Activated CD4-positive, alpha-beta T cell treated with anti-CD3 and anti-CD28 coated beads for 24 hours (primary cell): ENCODE data around the gene ARID4B.
"Not testable (repeated sequence)": the region's sequence is repeated elsewhere in the genome, so short reads cannot be mapped to it uniquely, and the experiment has no call there.

Experiments
- DNase-seq, 2 donors: peaks; one replicate each; pipeline ENCODE4 v3.0.0-alpha.2; 2020; ENCODE audit warnings: low read depth in 2 of 2

ARID4B gene

DNA sequence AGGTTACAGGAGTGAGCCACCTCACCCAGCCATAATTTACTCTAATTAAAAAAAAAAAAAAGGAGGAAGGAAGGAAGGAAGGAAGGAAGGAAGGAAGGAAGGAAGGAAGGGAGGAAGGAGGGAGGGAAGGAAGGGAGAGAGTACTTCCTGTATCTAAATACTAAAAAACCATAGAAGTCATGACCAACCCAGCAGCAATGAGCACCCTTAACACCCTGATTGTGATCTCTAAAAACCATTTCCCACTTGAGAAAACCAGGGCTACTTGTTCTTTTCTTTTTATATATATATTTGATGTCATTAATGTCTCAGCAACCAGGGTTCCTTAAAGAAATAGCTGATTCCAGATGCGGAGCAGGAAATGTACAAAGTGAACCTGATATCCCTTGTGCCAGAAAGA, 31.2 kb downstream of the ARID4B start:
- no peak for DNase-seq

GRCh38 chr1:235295902-235296350, 32.1 kb downstream of the ARID4B start:
- no peak for DNase-seq

DNA sequence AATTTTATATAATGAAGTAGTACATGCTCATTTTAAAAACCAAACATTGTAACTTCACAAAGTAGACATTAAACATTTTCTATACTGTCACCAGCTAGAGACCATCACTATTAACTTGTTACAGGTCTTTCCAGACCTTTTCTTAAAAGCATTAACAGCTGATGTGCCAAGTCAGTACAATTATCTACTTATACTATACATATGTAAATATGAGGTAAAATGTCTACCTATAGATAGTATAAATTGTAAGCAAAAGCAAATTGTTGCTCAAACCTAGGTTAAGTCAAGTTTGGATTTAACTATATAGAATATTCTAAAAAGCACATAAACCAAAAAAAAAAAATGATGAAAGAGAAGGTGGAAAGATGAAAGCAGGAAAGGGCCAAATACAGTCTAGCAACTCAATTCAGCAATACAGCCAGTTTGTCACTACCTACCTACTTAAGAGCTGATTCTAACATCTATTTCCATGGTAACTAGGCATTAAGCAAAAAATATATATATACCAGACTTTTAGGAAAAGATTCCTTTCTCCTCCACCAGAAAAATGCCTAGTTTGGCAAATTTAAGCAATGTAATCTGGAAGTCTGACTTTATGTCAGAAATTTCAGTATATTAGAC, 34.5 kb downstream of the ARID4B start:
- no peak for DNase-seq

GRCh38 chr1:235292790-235293189, 35.2 kb downstream of the ARID4B start:
- no peak for DNase-seq

- DNase-seq = no peak
Measured at GRCh38 chr1:235291599-235292091, 36.3 kb downstream of the ARID4B start.

- no peak for DNase-seq
Measured at GRCh38 chr1:235290740-235291502, 37.1 kb downstream of the ARID4B start.

DNA sequence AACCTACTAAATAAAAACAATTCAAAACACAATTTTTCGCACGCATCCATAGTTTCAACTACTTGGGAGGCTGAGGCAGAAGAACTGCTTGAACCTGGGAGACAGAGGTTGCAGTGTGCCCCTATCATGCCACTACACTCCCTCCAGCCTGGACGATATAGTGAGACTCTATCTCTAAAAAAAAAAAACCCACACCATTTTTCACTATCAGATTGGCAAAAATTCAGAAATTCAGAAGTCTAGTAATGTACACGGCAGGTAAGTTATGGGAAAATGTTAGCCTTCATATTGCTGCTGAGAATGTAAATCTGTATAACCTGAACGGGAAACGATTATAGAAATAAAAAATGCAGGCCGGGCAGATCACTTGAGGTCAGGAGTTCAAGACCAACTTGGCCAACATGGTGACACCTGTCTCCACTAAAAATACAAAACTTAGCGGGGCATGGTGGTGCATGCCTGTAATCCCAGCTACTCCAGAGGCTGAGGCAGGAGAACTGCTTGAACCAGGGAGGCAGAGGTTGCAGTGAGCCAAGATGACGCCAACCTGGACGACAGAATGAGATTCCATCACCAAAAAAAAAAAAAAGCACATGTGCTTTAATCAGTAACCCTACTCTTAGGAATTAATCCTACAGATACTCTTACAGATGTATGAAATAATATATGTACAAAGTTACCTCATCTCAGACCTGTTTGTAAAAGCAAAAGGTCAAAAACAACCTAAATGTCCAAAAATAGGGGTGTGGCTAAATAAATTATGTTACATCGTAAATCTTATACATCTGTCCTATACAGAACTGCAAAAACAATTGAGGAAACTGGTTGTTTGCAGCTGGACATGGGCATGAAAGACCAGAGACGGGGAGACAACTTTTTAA, 37.9 kb downstream of the ARID4B start:
- DNase-seq = no peak

GRCh38 chr1:235287208-235287882, 40.6 kb downstream of the ARID4B start:
- no peak for DNase-seq

GRCh38 chr1:235286667-235287066, 41.3 kb downstream of the ARID4B start:
- no peak for DNase-seq

DNA sequence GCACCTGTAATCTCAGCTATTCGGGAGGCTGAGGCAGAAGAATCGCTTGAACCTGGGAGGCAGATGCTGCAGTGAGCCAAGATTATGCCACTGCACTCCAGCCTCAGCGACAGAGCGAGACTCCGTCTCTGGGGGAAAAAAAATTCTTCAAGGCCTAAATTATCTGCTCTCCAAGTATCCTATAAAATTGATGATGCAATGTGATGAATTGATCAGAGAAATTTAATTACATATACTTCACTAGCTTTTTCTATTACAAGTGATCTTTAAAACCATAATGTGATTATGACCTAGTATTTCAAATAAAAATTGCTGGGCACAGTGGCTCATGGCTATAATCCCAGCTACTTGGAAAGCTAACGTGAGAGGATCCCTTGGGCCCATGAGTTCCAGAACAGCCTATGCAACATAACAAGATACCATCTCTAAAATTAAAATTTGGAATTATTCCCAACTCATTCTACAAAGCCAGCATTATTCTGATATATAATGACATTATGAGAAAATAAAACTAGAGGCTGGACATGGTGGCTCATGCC, 43.7 kb downstream of the ARID4B start:
- no peak for DNase-seq

DNA sequence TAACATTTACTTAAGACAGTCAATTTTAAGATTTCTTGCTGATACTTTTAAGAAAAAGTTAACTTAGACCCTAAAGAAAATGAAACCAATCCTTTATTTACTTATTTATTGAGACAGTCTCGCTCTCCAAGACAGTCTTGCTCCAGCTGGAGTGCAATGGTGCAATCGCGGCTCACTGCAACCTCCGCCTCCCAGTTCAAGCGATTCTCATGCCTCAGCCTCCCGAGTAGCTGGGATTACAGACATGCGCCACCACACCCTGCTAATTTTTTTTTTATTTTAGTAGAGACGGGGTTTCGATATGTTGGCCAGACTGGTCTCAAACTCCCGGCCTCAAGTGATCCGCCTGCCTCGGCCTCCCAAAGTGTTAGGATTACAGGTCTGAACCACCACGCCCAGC, 44.3 kb downstream of the ARID4B start:
- not testable (repeated sequence) for DNase-seq

DNA sequence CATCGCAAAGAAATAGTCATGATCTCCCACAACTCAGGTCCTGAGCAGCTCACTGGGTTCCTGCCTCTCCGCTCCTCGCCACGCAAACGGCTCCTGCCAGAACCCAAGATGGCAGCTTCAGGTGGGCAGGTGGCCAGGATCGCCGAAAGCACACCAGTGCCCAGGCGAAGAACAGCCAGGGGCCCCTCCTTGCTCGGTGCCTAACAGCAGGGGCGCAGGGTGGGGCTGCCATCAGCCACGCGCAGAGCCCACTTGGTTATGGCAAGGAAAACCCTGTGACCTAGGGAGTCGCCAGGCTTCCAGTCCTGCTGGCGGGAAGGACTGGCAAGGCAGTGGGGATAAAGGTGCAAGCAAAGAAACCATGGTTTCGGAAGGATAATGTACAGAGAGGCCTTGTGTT, 47.5 kb downstream of the ARID4B start:
- DNase-seq = no peak

DNA sequence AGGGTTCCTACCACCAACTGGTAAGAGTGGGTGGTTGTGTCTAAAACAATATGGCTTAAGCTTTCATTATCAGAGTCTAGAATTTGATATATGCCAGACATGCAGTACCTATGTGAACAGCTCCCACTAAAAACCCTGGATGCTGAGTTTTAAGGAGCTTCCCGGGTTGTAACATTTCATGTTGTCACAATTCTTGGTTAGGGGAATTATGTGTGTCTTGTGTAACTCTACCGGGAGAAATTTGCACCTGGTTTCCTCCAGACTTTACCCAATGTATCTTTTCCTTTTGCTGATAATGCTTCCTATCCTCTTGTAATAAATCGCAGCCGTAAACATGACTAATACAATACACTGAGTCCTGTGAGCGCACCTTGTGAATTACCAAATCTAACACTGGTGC, 48.3 kb downstream of the ARID4B start:
- DNase-seq = no peak

DNA sequence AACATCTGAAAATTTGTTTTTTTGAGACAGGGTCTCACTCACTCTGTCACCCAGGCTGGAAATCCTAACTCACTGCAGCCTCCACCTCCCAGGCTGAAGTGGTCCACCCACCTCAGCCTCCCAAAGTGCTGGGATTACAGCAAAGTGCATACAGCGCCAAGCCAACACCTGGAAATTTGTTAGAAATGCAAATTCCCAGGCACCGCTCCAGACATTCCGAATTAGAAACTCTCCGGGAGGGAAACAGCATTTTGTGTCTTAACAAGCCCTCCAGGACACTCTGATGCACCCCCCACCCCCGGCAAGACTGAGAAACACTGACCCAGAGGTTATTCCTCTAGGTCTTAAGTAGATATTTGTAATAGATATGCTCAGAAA, 49.1 kb downstream of the ARID4B start:
- no peak for DNase-seq

- DNase-seq = no peak
Measured at GRCh38 chr1:235278233-235278914, 49.6 kb downstream of the ARID4B start.

GRCh38 chr1:235277709-235278108, 50.3 kb downstream of the ARID4B start:
- no peak for DNase-seq

GRCh38 chr1:235275836-235276235, 52.1 kb downstream of the ARID4B start:
- DNase-seq = no peak

GRCh38 chr1:235275223-235275622, 52.8 kb downstream of the ARID4B start:
- no peak for DNase-seq

- no peak for DNase-seq
Measured at GRCh38 chr1:235272851-235273250, 55.1 kb downstream of the ARID4B start.

DNA sequence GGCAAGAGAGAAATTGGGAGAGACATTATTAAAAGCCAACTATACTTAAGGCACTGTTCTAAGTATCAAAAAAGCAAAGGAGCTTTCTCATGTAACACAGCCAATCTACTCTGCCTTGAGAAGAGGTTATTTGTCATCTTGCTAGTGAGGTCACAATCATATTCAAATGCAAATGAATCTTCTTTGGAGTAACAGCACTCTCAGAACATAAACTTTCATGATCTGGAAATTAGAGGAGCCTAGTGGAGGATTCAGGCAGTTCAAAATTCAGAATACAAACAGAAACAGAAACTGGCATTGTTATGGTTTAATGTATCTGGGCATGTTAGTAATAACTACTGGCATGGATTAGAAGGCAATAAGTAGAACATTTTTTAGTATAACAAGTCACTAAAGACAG, 57.4 kb downstream of the ARID4B start:
- no peak for DNase-seq

DNA sequence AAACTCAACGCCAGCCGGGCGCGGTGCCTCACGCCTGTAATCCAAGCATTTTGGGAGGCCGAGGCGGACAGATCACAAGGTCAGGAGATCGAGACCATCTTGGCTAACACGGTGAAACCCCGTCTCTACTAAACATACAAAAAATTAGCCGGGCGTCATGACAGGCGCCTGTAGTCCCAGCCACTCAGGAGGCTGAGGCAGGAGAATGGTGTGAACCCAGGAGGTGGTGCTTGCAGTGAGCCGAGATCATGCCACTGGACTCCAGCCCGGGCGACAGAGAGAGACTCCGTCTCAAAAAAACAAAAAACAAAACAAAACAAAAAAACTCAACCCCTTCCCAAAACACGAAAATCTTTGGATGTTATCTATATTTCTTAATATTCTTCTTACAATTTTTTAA, 58.0 kb downstream of the ARID4B start:
- DNase-seq = not testable (repeated sequence)
